SU-DHL-6 (cell line): ENCODE data around the gene PLSCR3.

Experiments
- H2AFZ ChIP-seq: fragments of 200-600 bp; sonication (generic); 2 replicates; pipeline ENCODE4 v1.6.1; 2014; ENCODE audit warnings: low read depth, mild to moderate bottlenecking, moderate library complexity, mixed read lengths, antibody characterized with exemption, low read length; ENCODE audit not compliant: severe bottlenecking
- H3F3A ChIP-seq: fragments of 200-600 bp; shearing (Covaris generic); 2 replicates; pipeline ENCODE4 v1.6.0; 2016; ENCODE audit warnings: antibody characterized with exemption, mild to moderate bottlenecking; ENCODE audit not compliant: insufficient read depth
- H3K27ac ChIP-seq: fragments of 200-600 bp; sonication (generic); 2 replicates; pipeline ENCODE4 v1.5.1; 2016; ENCODE audit warnings: low read depth, mild to moderate bottlenecking, low read length, moderate library complexity, mixed read lengths
- H3K27me3 ChIP-seq: fragments of 200-600 bp; sonication (generic), shearing (Covaris generic); 2 replicates; pipeline ENCODE4 v1.6.0; 2014; ENCODE audit warnings: mild to moderate bottlenecking, low read length
- H3K36me3 ChIP-seq: fragments of 200-600 bp; sonication (generic); 2 replicates; pipeline ENCODE4 v1.6.1; 2014; ENCODE audit warnings: mild to moderate bottlenecking, low read length, mixed read lengths
- H3K4me2 ChIP-seq: fragments of 300-600, 200-600 bp; shearing (Covaris generic), sonication (generic); 2 replicates; pipeline ENCODE4 v1.6.0; 2014; ENCODE audit warnings: low read length, low read depth, mild to moderate bottlenecking; ENCODE audit not compliant: poor library complexity, severe bottlenecking
- H3K4me3 ChIP-seq: fragments of 200-600 bp; sonication (generic); 2 replicates; pipeline ENCODE4 v1.5.1; 2014; ENCODE audit warnings: antibody characterized with exemption, low read length, mild to moderate bottlenecking, mixed read lengths; ENCODE audit not compliant: insufficient read depth, poor library complexity, severe bottlenecking
- H3K79me2 ChIP-seq: fragments of 200-600 bp; sonication (generic); 2 replicates; pipeline ENCODE4 v1.6.1; 2014; ENCODE audit warnings: mild to moderate bottlenecking, low read length, moderate library complexity; ENCODE audit not compliant: insufficient read depth
- H3K9ac ChIP-seq: fragments of 200-600 bp; sonication (generic); 2 replicates; pipeline ENCODE4 v1.7.0; 2014; ENCODE audit warnings: mild to moderate bottlenecking, low read length
- H3K9me2 ChIP-seq: fragments of 200-600 bp; sonication (generic); replicated peaks from 2 replicates; pipeline ENCODE4 v1.6.1; 2014; ENCODE audit warnings: low read length; ENCODE audit not compliant: insufficient read depth
- H3K9me3 ChIP-seq: fragments of 200-600 bp; sonication (generic); 2 replicates; pipeline ENCODE4 v1.6.1; 2014; ENCODE audit warnings: low read length, mixed read lengths; ENCODE audit not compliant: insufficient read depth
- H4K20me1 ChIP-seq: fragments of 200-600 bp; sonication (generic); 2 replicates; pipeline ENCODE4 v1.6.1; 2014; ENCODE audit warnings: low read depth, mild to moderate bottlenecking, antibody characterized with exemption, low read length, moderate library complexity, mixed read lengths
- EZH2phosphoT487 ChIP-seq: fragments of 200-600 bp; sonication (generic), shearing (Covaris generic); conservative IDR thresholded peaks from 2 replicates; pipeline ENCODE4 v1.6.1; 2018; ENCODE audit warnings: mild to moderate bottlenecking, antibody characterized with exemption, low read length, moderate library complexity, mixed read lengths
- TF ChIP-seq, protein P1 (sequence below): fragments of 200-600 bp; sonication (generic); IDR thresholded peaks from one replicate; pipeline ENCODE4 v1.5.1; 2017; ENCODE audit warnings: antibody characterized with exemption, mild to moderate bottlenecking, low read length, moderate library complexity; ENCODE audit not compliant: insufficient read depth, poor library complexity, severe bottlenecking

The PLSCR3 gene

DNA sequence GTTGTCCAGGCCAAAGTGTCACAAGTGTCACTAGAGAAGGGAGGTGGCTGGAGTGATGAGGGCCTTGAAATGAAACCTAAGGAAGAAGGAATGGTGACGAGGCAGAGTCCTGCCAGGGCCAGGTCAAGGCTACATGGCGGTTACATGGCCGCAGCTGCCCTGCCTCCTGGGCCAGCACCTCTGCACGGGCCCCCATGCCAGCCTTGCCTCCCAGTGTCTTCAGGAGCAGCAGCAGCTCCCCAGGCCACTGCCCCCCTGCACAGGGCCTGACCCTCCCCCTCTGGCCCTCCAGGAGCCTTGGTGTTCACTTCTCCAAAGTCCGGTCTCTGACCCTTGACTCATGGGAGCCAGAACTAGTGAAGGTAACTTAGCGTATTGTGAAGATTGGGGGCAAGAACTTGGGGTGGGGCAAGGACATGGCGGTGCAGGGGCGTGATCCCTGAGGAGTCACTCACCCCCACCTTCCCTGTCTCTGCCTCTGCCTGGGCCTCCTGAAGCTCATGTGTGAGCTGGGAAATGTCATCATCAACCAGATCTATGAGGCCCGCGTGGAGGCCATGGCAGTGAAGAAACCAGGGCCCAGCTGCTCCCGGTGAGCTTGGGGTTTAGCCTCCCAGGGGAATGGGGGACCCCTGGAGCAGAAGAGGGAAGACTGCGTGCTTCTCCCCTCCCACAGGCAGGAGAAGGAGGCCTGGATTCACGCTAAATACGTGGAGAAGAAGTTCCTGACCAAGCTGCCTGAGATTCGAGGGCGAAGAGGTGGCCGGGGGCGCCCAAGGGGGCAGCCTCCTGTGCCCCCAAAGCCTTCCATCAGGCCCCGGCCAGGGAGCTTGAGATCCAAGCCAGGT, 46.5 kb downstream of the PLSCR3 start:
- no peak overlapping the region for H3K4me3 ChIP-seq
- no peak for TF ChIP-seq EZH2phosphoT487
- TF ChIP-seq, protein P1, sequence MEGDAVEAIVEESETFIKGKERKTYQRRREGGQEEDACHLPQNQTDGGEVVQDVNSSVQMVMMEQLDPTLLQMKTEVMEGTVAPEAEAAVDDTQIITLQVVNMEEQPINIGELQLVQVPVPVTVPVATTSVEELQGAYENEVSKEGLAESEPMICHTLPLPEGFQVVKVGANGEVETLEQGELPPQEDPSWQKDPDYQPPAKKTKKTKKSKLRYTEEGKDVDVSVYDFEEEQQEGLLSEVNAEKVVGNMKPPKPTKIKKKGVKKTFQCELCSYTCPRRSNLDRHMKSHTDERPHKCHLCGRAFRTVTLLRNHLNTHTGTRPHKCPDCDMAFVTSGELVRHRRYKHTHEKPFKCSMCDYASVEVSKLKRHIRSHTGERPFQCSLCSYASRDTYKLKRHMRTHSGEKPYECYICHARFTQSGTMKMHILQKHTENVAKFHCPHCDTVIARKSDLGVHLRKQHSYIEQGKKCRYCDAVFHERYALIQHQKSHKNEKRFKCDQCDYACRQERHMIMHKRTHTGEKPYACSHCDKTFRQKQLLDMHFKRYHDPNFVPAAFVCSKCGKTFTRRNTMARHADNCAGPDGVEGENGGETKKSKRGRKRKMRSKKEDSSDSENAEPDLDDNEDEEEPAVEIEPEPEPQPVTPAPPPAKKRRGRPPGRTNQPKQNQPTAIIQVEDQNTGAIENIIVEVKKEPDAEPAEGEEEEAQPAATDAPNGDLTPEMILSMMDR: no peak
- peaks cover 13% of the 10 kb centered on the region for H3F3A ChIP-seq
- H3K79me2 ChIP-seq: no peaks in the 10 kb centered on the region
- no peaks in the 10 kb centered on the region for H3K27me3 ChIP-seq
- no peak overlapping the region for H3K9ac ChIP-seq
- H3K36me3 ChIP-seq: no peaks in the 10 kb centered on the region
- H3K9me3 ChIP-seq: no peaks in the 10 kb centered on the region
- H3K27ac ChIP-seq: no peak overlapping the region
- H3K4me2 ChIP-seq: no peak overlapping the region
- no peaks in the 10 kb centered on the region for H3K9me2 ChIP-seq
- no peaks in the 10 kb centered on the region for H4K20me1 ChIP-seq
- no peak overlapping the region for H2AFZ ChIP-seq

DNA sequence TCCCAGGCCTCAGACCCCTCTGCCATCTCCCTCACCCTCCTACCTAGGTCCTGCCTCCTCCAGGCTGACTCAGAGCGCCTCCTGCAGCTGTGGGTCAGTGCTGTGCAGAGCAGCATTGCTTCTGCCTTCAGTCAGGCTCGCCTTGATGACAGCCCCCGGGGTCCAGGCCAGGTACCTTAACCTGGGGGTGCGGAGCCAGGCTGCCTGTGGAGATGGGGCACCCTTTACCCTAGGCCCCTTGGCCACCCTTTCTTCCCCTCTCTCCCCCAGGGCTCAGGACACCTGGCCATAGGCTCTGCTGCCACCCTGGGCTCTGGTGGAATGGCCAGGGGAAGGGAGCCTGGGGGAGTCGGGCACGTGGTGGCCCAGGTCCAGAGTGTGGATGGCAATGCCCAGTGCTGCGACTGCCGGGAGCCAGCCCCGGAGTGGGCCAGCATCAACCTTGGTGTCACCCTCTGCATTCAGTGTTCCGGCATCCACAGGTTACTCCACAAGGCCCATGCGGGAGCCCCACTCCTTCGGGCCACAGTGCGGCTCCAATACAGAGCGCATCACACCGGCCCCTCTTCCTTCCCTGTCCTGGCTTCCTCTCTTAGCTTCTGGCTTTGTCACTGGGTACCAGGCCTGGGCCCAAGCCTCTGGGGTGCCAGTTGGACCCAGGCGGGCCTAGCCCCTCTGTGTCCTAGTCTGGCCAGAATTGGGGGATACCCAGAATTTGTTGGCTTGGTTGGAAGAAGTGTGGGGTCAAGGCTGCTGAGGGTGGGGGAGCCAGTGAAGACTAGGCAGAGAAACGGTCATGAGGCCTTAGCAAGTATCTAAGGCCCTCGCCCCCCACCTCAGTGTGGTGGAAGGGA, 47.3 kb downstream of the PLSCR3 start:
- Histone ChIP-seq H3K79me2 (no peaks in the 10 kb centered on the region), H3F3A (peaks cover 13% of the 10 kb centered on the region), H3K4me3 (no peak overlapping the region), H3K9me3 (no peaks in the 10 kb centered on the region), H3K27me3 (no peaks in the 10 kb centered on the region), H3K27ac (no peak overlapping the region), H3K9ac (no peak overlapping the region), H3K4me2 (no peak overlapping the region), H2AFZ (no peak overlapping the region), H3K36me3 (no peaks in the 10 kb centered on the region), H3K9me2 (no peaks in the 10 kb centered on the region), H4K20me1 (no peaks in the 10 kb centered on the region)
- TF ChIP-seq, protein P1: no peak
- TF ChIP-seq EZH2phosphoT487: no peak

DNA sequence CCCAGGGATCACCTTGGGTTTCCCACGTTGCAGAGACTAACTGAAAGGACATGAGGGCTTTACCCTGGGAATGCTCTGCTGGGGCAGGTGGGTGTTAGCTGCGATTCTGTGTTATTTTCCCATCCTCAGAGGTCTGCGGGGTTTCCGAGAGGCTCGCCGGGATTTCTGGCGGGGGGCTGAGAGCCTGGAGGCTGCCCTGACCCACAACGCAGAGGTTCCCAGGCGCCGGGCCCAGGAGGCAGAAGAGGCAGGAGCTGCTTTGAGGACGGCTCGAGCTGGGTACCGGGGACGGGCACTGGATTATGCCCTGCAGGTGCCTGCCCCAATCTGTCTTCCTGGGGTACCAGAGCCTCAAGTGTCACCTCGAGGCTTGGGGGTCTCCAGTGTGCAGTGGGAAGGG, 51.1 kb downstream of the PLSCR3 start:
- Histone ChIP-seq H3K9me2 (no peaks in the 10 kb centered on the region), H3F3A (no peaks in the 10 kb centered on the region), H3K27me3 (no peaks in the 10 kb centered on the region), H3K36me3 (no peaks in the 10 kb centered on the region; the same call in 1 of the 2 replicates), H4K20me1 (no peaks in the 10 kb centered on the region), H3K79me2 (no peaks in the 10 kb centered on the region), H2AFZ (no peak overlapping the region), H3K4me2 (no peak overlapping the region), H3K27ac (no peak overlapping the region), H3K9me3 (no peaks in the 10 kb centered on the region), H3K9ac (no peak overlapping the region), H3K4me3 (no peak overlapping the region)
- TF ChIP-seq EZH2phosphoT487: no peak
- TF ChIP-seq, protein P1: no peak
